ENCODE data around the gene BCAT1. TPM values are rescaled to one million over a fixed set of nuclear protein-coding genes. Genes with fewer than 3 reads are reported as not detected.

Gene BCAT1
- total and polyA plus RNA-seq, 2 donors (not counting 1 experiment from before 2014, with no cell fraction given) = 0.33 to 9.6 TPM

DNA sequence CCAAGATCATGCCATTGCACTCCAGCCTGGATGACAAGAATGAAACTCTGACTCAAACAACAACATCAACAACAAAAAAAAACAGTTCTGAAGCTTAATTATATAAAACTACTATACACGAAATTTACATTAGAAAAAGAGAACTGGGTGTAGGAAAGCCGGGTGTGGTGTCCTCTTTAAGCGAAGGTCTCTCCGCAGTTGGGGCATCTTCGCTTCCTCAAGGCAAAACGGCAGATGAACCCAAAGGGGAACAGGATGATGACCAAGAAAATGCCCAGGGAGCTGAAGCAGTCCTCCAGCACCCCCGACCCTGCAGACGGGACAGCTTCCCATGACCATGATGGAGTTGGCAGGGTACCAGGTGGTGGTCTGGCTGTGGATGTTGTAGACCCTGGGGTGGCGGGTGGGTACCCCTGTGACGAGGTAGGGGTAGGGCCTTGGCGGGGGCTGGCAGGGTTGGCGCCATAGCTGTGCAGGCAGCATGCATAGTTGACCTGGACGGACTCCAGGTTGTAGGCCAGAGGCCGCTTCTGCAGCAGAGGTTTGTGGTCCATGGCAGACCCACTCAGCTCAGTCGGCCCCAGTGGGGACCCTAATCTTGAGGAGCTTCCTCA is 18.2 kb upstream of the BCAT1 start:
- no peaks in the 10 kb centered on the region for H3K27me3 Mint-ChIP-seq
- 92% methylated on average over 14 of the region's 15 CpGs for WGBS (ENCODE audit: insufficient coverage)
- no peak overlapping the region for H3K4me3 ChIP-seq (ENCODE audit: control extremely low read depth in 1 of 5, extremely low read depth in 1 of 5, insufficient read depth in 1 of 5, low read depth in 2 of 5, low read length in 4 of 5)
- no peak overlapping the region for H2AFZ ChIP-seq (ENCODE audit: insufficient read depth, low read depth, low read length, poor library complexity, severe bottlenecking)
- no peaks in the 10 kb centered on the region for H3K4me1 ChIP-seq (ENCODE audit: control insufficient read depth in 2 of 2, insufficient read depth in 2 of 2, low read length in 2 of 2)
- TF ChIP-seq, protein P1, sequence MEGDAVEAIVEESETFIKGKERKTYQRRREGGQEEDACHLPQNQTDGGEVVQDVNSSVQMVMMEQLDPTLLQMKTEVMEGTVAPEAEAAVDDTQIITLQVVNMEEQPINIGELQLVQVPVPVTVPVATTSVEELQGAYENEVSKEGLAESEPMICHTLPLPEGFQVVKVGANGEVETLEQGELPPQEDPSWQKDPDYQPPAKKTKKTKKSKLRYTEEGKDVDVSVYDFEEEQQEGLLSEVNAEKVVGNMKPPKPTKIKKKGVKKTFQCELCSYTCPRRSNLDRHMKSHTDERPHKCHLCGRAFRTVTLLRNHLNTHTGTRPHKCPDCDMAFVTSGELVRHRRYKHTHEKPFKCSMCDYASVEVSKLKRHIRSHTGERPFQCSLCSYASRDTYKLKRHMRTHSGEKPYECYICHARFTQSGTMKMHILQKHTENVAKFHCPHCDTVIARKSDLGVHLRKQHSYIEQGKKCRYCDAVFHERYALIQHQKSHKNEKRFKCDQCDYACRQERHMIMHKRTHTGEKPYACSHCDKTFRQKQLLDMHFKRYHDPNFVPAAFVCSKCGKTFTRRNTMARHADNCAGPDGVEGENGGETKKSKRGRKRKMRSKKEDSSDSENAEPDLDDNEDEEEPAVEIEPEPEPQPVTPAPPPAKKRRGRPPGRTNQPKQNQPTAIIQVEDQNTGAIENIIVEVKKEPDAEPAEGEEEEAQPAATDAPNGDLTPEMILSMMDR (IDR thresholded peaks at IDR 0.05) = no peak
- TF ChIP-seq EZH2 (IDR thresholded peaks at IDR 0.05; ENCODE audit: borderline replicate concordance, insufficient read depth, low read depth, low read length, poor library complexity, severe bottlenecking) = no peak
- DNase-seq = no peak
- ChIA-PET CTCF (no interaction called here), POLR2A (no interaction called here)
- peaks cover 2 to 5% (median 4%) of the 10 kb centered on the region in 3 donors for H3K9me3 ChIP-seq (ENCODE audit: control extremely low read depth in 1 of 3, control insufficient read depth in 2 of 3, insufficient read depth in 1 of 3, low read length in 2 of 3)
- H3K9ac ChIP-seq (ENCODE audit: low read length) = no peak overlapping the region
- no peak for ATAC-seq (ENCODE audit: low read depth)
- H3K9me3 Mint-ChIP-seq (ENCODE audit: insufficient read depth) = peaks cover 6% of the 10 kb centered on the region
- H3K27ac ChIP-seq (ENCODE audit: low read length in 2 of 2) = no peak overlapping the region
- H3K36me3 ChIP-seq (replicated peaks in 1 of 2; ENCODE audit: control extremely low read depth in 1 of 2, control insufficient read depth in 1 of 2, extremely low read depth in 1 of 2, insufficient read depth in 2 of 2, low read length in 1 of 2) = no peaks in the 10 kb centered on the region
- no peaks in the 10 kb centered on the region for H4K20me1 ChIP-seq (ENCODE audit: control insufficient read depth, insufficient read depth, low read length, poor library complexity, severe bottlenecking)
- no peaks in the 10 kb centered on the region for H3K27me3 ChIP-seq (replicated peaks in 1 of 4; ENCODE audit: control extremely low read depth in 1 of 4, control insufficient read depth in 3 of 4, insufficient read depth in 4 of 4, low read length in 3 of 4)
- no peak overlapping the region for H3K27ac Mint-ChIP-seq
- H3K4me1 Mint-ChIP-seq = no peaks in the 10 kb centered on the region
- no peak overlapping the region for H3K4me3 Mint-ChIP-seq
- H3K79me2 ChIP-seq (ENCODE audit: control insufficient read depth, insufficient read depth, low read length) = no peaks in the 10 kb centered on the region
- H3K4me2 ChIP-seq (replicated peaks; ENCODE audit: low read depth, low read length, poor library complexity, severe bottlenecking) = no peak overlapping the region
- intact Hi-C loops (cut with micrococcal nuclease) = no loop called here

DNA sequence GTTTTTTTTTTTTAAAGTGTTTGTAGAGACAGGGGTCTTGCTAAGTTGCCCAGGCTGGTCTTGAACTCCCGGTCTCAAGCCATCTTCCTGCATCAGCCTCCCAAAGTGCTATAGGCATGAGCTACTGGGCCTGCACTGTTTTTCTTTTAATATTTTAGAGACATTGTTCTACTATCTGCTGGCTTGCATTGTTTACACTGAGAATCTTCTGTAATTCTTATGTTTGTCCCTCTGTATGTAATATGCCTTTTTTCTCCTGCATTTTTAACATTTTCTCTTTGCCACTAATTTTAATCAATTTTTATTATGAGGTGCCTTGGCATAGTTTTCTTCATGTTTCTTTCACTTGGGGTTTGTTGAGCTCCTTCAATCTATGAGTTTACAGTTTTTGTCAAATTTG is 15.4 kb upstream of the BCAT1 start:
- ChIA-PET POLR2A (no interaction called here), CTCF (no interaction called here)
- H3K27me3 ChIP-seq (replicated peaks in 1 of 4; ENCODE audit: control extremely low read depth in 1 of 4, control insufficient read depth in 3 of 4, insufficient read depth in 4 of 4, low read length in 3 of 4) = no peaks in the 10 kb centered on the region
- peaks cover 3% of the 10 kb centered on the region for H3K9me3 Mint-ChIP-seq (ENCODE audit: insufficient read depth)
- peaks cover 2 to 6% (median 5%) of the 10 kb centered on the region in 3 donors for H3K9me3 ChIP-seq (ENCODE audit: control extremely low read depth in 1 of 3, control insufficient read depth in 2 of 3, insufficient read depth in 1 of 3, low read length in 2 of 3)
- H3K4me1 Mint-ChIP-seq = no peaks in the 10 kb centered on the region
- no peak overlapping the region for H2AFZ ChIP-seq (ENCODE audit: insufficient read depth, low read depth, low read length, poor library complexity, severe bottlenecking)
- no peak overlapping the region for H3K4me2 ChIP-seq (replicated peaks; ENCODE audit: low read depth, low read length, poor library complexity, severe bottlenecking)
- DNase-seq (no peak), ATAC-seq (ENCODE audit: low read depth) (no peak)
- no peak overlapping the region for H3K4me3 ChIP-seq (ENCODE audit: control extremely low read depth in 1 of 5, extremely low read depth in 1 of 5, insufficient read depth in 1 of 5, low read depth in 2 of 5, low read length in 4 of 5)
- no peaks in the 10 kb centered on the region for H3K4me1 ChIP-seq (ENCODE audit: control insufficient read depth in 2 of 2, insufficient read depth in 2 of 2, low read length in 2 of 2)
- H3K27me3 Mint-ChIP-seq = no peaks in the 10 kb centered on the region
- intact Hi-C loops (cut with micrococcal nuclease) = no loop called here
- no peaks in the 10 kb centered on the region for H3K79me2 ChIP-seq (ENCODE audit: control insufficient read depth, insufficient read depth, low read length)
- no peak for TF ChIP-seq EZH2 (IDR thresholded peaks at IDR 0.05; ENCODE audit: borderline replicate concordance, insufficient read depth, low read depth, low read length, poor library complexity, severe bottlenecking)
- TF ChIP-seq, protein P1 (IDR thresholded peaks at IDR 0.05) = no peak
- H3K9ac ChIP-seq (ENCODE audit: low read length) = no peak overlapping the region
- no peak overlapping the region for H3K4me3 Mint-ChIP-seq
- H3K27ac Mint-ChIP-seq = no peak overlapping the region
- no peaks in the 10 kb centered on the region for H4K20me1 ChIP-seq (ENCODE audit: control insufficient read depth, insufficient read depth, low read length, poor library complexity, severe bottlenecking)
- no peaks in the 10 kb centered on the region for H3K36me3 ChIP-seq (replicated peaks in 1 of 2; ENCODE audit: control extremely low read depth in 1 of 2, control insufficient read depth in 1 of 2, extremely low read depth in 1 of 2, insufficient read depth in 2 of 2, low read length in 1 of 2)
- no CpG with 5 or more reads among the region's 1 CpG for WGBS (ENCODE audit: insufficient coverage)
- H3K27ac ChIP-seq (ENCODE audit: low read length in 2 of 2) = no peak overlapping the region

Measured in B cell (primary cell).